Progenitor cell of endocrine pancreas (in vitro differentiated cells): ENCODE results near the gene CCDC154. TPM values are rescaled to one million over a fixed set of nuclear protein-coding genes. Genes with fewer than 3 reads are reported as not detected.

ENCODE experiments used
- DNase-seq: peaks from one replicate; pipeline ENCODE4 v3.0.0; 2021; ENCODE audit warnings: low spot score; ENCODE audit not compliant: unreplicated experiment
- H3K27ac Mint-ChIP-seq: 2 replicates; pipeline ENCODE4 v1.8.0; 2021; ENCODE audit warnings: mild to moderate bottlenecking, moderate library complexity, mixed read lengths
- H3K27me3 Mint-ChIP-seq: 2 replicates; pipeline ENCODE4 v1.8.0; 2021; ENCODE audit warnings: mixed read lengths
- H3K36me3 Mint-ChIP-seq: 2 replicates; pipeline ENCODE4 v1.8.0; 2022; ENCODE audit warnings: mixed read lengths; ENCODE audit not compliant: insufficient read depth
- H3K4me1 Mint-ChIP-seq: 2 replicates; pipeline ENCODE4 v1.8.0; 2021; ENCODE audit warnings: low read depth, mixed read lengths
- H3K4me3 Mint-ChIP-seq: 2 replicates; pipeline ENCODE4 v1.8.0; 2021; ENCODE audit warnings: low read depth, mild to moderate bottlenecking, moderate library complexity, mixed read lengths
- H3K9me3 Mint-ChIP-seq: 2 replicates; pipeline ENCODE4 v1.8.0; 2021; ENCODE audit warnings: low read depth, mixed read lengths
- CTCF ChIP-seq: fragments of 200-600 bp; sonication (generic); IDR thresholded peaks from one replicate; pipeline ENCODE4 v1.5.0; 2021; ENCODE audit warnings: antibody characterized with exemption, mild to moderate bottlenecking; ENCODE audit not compliant: unreplicated experiment
- total RNA-seq: library from RNA; stranded (reverse); gene quantifications from 2 replicates; pipeline ENCODE4 v1.2.1, GENCODE V29; 2021

Gene CCDC154
- total RNA-seq, 1 donor from 2014 or later, result 5.7 TPM

DNA sequence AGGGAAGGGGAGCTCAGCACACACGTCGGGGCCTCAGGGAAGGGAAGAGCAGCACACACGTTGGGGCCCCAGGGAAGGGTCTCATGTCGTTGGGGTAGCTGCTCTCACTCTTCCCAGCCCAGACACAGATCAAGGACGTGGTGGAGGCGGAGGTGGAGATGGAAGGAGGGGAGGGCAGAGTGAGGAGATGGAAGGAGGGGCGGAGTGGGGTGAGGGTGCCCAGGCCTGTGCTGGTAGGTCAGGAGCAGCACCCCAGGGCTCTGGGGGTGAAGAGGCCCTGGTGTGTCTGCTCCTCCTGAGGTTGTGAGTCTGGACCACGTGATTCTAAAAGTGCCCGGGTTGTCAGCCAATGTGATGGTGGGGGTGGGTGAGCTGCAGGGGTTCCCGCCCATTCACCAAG is 15.6 kb upstream of the CCDC154 start:
- no peak for TF ChIP-seq CTCF
- no peaks in the 10 kb centered on the region for H3K4me1 Mint-ChIP-seq
- DNase-seq, result no peak
- no peaks in the 10 kb centered on the region for H3K9me3 Mint-ChIP-seq
- no peak overlapping the region for H3K4me3 Mint-ChIP-seq
- H3K27me3 Mint-ChIP-seq, result no peaks in the 10 kb centered on the region
- H3K36me3 Mint-ChIP-seq, result no peaks in the 10 kb centered on the region
- H3K27ac Mint-ChIP-seq, result no peak overlapping the region

- DNase-seq, result no peak
- Mint-ChIP-seq H3K27me3 (no peaks in the 10 kb centered on the region), H3K27ac (no peak overlapping the region)
These were observed 14.6 kb upstream of the CCDC154 start for GRCh38 chr16:1458977-1459341.

DNA sequence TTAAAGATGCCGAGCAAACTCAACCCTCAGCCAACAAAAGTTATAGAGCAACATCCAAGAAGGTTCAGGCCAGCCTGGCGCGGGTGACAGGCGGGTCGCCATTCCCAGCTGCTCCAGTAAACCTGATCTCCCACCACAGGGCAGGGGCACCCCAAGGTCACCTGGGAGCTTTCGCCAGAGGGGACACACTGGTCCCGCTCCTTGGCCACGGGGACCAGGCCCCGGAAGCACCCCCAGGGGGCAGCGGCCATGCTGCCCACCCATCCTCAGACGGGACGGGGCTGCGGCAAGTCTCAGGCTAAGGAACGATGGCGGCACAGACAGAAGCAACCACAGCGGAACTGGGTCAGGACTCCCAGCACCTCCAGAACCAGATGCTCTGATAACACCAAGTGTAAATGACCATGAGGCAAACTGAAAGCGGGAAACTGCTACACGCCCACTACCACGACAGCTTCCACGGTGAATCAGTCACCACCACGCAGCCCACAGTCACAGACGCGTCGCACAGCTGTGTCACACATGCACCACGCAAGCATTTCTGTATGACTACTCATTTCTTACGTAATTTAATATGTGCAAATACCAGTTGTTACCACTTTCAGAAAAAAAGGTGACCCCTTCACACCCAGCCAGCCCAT is 14.1 kb upstream of the CCDC154 start:
- Mint-ChIP-seq H3K27ac (no peak overlapping the region), H3K4me1 (no peaks in the 10 kb centered on the region), H3K4me3 (no peak overlapping the region), H3K36me3 (no peaks in the 10 kb centered on the region), H3K27me3 (no peaks in the 10 kb centered on the region), H3K9me3 (no peaks in the 10 kb centered on the region)
- DNase-seq, result no peak
- TF ChIP-seq CTCF, result no peak

More at GRCh38 chr16:1458977-1459341, 14.6 kb upstream of the CCDC154 start:
- Mint-ChIP-seq H3K4me3 (no peak overlapping the region), H3K36me3 (no peaks in the 10 kb centered on the region), H3K9me3 (no peaks in the 10 kb centered on the region), H3K4me1 (no peaks in the 10 kb centered on the region)
- no peak for TF ChIP-seq CTCF

- H3K27ac Mint-ChIP-seq, result no peak overlapping the region
- no peak for DNase-seq
- H3K4me3 Mint-ChIP-seq, result no peak overlapping the region
- TF ChIP-seq CTCF, result no peak
- H3K36me3 Mint-ChIP-seq, result no peaks in the 10 kb centered on the region
- no peaks in the 10 kb centered on the region for H3K9me3 Mint-ChIP-seq
- H3K27me3 Mint-ChIP-seq, result no peaks in the 10 kb centered on the region
- no peaks in the 10 kb centered on the region for H3K4me1 Mint-ChIP-seq
These were observed 13.3 kb upstream of the CCDC154 start for GRCh38 chr16:1457489-1458245.

GRCh38 chr16:1456951-1457350 is 12.6 kb upstream of the CCDC154 start:
- H3K4me1 Mint-ChIP-seq, result no peaks in the 10 kb centered on the region
- H3K4me3 Mint-ChIP-seq, result no peak overlapping the region
- no peaks in the 10 kb centered on the region for H3K36me3 Mint-ChIP-seq
- no peak for TF ChIP-seq CTCF
- no peaks in the 10 kb centered on the region for H3K27me3 Mint-ChIP-seq
- no peak overlapping the region for H3K27ac Mint-ChIP-seq
- no peaks in the 10 kb centered on the region for H3K9me3 Mint-ChIP-seq
- DNase-seq, result no peak
